Astrocyte of the spinal cord (primary cell): Measurements from ENCODE around the gene CBFA2T3.

Source experiments
- DNase-seq: peaks from one replicate; pipeline ENCODE4 v3.0.0; 2011; ENCODE audit warnings: low read depth, low spot score
- H3K4me3 ChIP-seq: 2 replicates; pipeline ENCODE4 v1.5.1; 2011; ENCODE audit warnings: low read depth, mild to moderate bottlenecking, low read length, moderate library complexity
- CTCF ChIP-seq: IDR thresholded peaks from 2 replicates; pipeline ENCODE4 v1.5.1; 2012; ENCODE audit warnings: low read depth, mild to moderate bottlenecking, low read length, inconsistent platforms
- in situ Hi-C: cut with HindIII; loops from 2 replicates; pipeline ENCODE4 v1.10.0; 2017; ENCODE audit warnings: low sequenced_read_pairs

The CBFA2T3 gene

DNA sequence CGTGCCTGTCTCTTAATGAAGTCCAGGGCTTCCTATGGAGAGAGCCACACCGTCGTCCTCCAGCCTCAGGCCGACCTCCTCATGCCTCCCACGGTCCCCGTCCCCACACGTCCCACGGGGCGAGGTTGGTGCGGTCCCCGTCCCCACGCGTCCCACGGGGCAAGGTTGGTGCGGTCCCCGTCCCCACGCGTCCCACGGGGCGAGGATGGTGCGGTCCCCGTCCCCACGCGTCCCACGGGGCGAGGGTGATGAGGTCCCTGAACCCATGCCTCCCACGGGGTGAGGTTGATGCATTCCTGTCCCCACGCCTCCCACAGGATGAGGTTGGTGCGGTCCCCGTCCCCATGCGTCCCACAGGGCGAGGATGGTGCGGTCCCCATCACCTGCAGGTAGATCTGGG lies 141.2 kb downstream of the CBFA2T3 start:
- DNase-seq = no peak
- no peak overlapping the region for H3K4me3 ChIP-seq
- in situ Hi-C loops = no loop called here
- no peak for TF ChIP-seq CTCF

GRCh38 chr16:88835383-88835782 lies 141.6 kb downstream of the CBFA2T3 start:
- no peak for DNase-seq
- in situ Hi-C loops = no loop called here
- H3K4me3 ChIP-seq = no peak overlapping the region
- TF ChIP-seq CTCF = no peak

DNA sequence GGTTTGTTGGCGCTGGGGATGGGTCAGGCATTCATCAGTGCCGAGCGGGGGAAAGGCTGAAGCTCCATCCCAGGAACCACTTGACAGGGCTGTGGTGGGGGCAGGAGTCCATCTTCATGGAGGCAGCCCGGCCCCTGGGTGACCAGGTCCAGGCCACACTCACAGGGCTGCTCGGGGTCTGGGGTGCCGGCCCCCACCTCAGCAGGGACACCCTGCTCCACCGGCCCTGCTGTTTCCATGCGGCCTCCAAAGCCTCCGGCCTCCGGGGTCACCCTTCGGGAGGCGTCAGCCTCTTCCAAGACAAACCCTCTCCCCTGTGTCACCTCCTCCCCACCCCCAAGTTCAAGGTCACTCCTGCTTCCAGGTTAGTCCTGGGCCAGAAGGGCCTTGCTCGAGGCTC lies 142.3 kb downstream of the CBFA2T3 start:
- no peak for TF ChIP-seq CTCF
- no peak for DNase-seq
- in situ Hi-C loops = no loop called here
- H3K4me3 ChIP-seq = no peak overlapping the region

- no peak for DNase-seq
- in situ Hi-C loops = no loop called here
- no peak for TF ChIP-seq CTCF
- H3K4me3 ChIP-seq = no peak overlapping the region
These were observed 143.9 kb downstream of the CBFA2T3 start for GRCh38 chr16:88833086-88833485.

GRCh38 chr16:88831838-88832237 lies 145.2 kb downstream of the CBFA2T3 start:
- no peak for TF ChIP-seq CTCF
- in situ Hi-C loops = no loop called here
- DNase-seq = no peak
- no peak overlapping the region for H3K4me3 ChIP-seq

- in situ Hi-C loops = no loop called here
- DNase-seq = no peak
- H3K4me3 ChIP-seq = no peak overlapping the region
- no peak for TF ChIP-seq CTCF
These were observed 146.2 kb downstream of the CBFA2T3 start for GRCh38 chr16:88830783-88831182.

GRCh38 chr16:88830258-88830657 lies 146.7 kb downstream of the CBFA2T3 start:
- no peak for TF ChIP-seq CTCF
- no peak for DNase-seq
- in situ Hi-C loops = no loop called here
- H3K4me3 ChIP-seq = no peak overlapping the region
